Fibroblast of skin of scalp (primary cell): Measurements from ENCODE around the gene TMEM245.

Source experiments
- DNase-seq: peaks from one replicate; pipeline ENCODE4 v3.0.0-alpha.2; 2013

The TMEM245 gene

DNA sequence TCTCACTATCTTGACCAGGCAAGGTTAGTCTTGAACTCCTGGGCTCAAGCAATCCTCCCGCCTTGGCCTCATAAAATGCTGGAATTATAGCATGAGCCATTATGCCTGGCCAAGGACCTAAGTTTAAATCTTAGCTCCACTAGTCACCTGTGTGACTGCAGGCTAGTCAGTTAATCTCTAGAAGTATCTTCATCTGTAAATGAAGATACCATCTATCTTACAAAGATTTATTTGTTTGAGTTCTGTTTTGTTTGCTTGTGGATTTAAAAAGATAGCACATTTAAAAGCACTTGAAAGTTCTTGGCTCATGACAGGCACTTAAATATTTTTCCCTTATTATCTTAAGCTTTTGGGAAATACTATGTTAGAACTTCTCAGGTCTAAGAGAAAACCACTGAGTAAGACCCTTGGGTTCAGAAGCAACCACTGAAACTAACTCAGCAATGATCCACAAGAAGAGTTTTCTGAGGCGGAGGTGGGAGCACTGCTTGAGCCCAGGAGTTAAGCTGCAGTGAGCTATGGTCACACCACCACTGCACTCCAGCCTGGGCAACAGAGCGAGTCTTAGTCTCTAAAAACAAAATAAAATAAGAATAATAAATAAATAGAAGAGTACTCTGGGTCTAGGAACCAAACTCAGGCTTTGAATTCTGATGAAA lies 19.1 kb downstream of the TMEM245 start:
- DNase-seq = no peak

DNA sequence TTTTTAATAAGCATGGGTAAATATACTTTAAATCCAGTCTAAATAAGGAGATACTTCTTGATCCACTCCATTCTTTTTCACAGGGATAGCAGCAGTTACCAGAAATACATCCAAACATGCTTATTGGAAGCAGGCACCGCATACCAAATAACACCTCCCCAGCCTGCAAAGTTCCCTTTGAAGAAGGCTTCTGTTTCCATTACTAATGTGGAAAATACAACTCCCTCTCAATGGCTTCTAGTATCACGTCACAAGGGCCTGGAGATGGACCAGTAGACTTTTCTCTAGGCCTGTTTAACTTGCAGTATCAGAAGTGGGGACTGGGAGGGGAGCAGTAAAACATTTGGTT lies 20.8 kb downstream of the TMEM245 start:
- no peak for DNase-seq

GRCh38 chr9:109098171-109098959 lies 21.4 kb downstream of the TMEM245 start:
- peak; percentile 77 for DNase-seq

DNA sequence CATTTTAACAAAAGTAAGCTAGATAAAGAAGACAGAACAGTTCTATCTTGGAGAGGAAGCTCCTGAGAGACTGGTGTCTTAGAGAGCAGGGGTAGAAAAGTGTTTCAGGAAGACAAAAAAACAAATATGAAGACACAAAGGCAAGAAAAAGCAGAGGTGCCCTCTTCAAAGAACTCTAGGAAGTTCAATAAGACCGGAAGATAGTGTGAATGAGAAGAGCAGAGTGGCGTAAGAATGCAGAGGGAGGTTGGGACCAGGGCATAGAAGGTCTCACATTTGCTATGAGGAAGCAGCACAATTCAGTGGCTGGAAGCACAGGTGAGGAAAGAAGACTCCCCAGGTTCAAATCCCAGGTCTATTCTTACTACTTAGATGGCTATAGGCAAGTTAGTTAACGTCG lies 22.6 kb downstream of the TMEM245 start:
- no peak for DNase-seq

DNA sequence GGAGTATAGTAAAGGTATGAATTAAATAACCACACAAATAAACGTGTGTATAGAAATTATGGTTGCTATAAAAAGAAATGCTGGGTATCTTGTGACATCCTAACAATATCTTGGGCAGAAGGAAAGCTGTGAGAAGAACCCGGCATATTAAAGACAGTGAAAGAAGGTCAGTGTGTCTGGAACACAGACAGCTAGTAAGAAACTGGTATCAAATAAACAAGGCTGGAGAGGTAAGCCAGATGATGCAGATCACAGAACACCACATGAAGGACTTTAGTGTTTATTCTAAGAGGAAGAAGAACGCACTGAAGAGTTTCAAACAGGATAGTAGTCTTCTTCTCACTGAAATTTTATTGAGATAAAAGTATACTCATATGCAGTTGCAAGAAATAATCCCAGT lies 24.4 kb downstream of the TMEM245 start:
- no peak for DNase-seq

DNA sequence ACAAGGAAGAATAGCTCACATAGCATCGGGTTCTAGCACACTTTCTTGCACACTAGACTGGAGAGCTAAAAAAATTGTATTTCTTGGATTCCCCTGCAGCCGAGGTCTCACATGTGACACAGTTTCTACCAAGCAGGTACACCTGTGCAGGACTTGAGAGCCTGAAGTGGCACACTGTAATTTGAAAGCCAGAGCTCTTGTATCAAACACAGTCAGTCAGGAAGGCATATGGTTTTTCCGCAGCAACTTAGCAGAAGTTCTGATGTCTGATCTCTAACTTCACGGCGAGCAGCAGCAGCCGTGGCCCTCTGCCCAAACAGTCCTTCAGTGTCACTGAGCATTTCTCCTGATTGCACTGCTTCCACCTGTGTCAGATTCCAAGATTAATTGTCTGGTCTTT lies 25.5 kb downstream of the TMEM245 start:
- DNase-seq = no peak

DNA sequence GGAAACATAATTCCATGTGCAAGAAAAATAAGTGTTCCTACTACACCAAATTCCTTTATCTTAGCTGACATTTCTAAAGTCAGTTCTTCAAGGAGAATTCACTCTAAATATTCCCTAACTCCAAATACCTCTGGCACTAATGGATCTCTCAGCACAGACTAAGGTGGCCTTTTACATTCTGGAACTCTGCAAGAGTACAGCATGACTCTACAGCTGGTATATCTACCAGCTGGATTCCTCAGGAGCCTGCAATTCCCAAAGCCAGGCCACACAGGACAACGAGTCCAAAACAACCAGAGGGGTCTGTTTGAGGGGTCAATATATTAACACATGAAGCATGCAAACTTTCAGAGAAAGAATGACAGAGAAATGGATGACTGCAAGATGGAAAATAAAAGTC lies 27.2 kb downstream of the TMEM245 start:
- DNase-seq = no peak

DNA sequence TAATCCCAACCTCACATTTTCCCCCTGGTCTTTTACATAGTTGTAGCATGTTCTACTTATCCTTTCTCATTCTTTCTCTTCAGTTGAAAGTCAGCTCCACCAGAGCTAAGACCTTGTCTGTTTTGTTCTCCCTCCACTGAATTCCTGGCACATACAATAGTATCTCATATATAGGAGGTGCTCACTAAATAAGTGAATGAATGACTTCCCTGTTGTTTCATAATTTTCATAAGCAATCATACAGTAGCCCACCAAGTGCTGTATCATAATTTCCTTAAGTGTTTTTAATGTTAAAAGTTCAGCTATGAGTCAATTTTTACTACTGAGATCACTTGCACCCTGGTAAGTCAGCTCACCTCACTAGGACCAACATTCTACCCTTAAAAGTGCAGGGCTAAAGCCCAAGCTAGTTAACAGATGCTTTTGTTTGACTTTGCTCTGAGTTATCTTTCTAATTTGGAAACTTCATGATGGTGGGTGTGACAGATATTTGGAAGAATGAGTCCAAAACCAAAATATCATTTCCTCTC lies 27.6 kb downstream of the TMEM245 start:
- no peak for DNase-seq

DNA sequence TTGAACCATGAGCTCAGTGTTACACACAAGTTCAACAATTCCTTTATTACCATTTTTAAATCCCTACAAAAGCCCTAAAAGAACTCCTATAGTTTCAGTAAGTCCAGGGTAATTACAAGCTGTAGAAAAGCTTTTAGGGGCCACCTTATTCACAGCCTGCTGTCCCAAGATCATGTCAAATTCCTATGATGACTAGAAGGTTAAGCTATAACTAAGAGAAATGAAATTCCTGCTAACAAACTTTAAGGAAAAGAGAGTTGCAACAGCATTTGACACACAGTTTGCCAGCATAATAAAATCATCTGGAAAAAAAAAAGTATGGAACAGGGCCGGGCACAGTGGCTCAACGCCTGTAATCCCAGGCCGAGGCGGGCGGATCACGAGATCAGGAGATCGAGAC lies 31.5 kb downstream of the TMEM245 start:
- DNase-seq = peak; percentile 40

- no peak for DNase-seq
Measured at GRCh38 chr9:109087795-109088194, 32.0 kb downstream of the TMEM245 start.

GRCh38 chr9:109086221-109086620 lies 33.5 kb downstream of the TMEM245 start:
- DNase-seq = no peak

GRCh38 chr9:109085510-109085909 lies 34.2 kb downstream of the TMEM245 start:
- no peak for DNase-seq

- DNase-seq = no peak
Measured at GRCh38 chr9:109083813-109084405, 35.8 kb downstream of the TMEM245 start.

DNA sequence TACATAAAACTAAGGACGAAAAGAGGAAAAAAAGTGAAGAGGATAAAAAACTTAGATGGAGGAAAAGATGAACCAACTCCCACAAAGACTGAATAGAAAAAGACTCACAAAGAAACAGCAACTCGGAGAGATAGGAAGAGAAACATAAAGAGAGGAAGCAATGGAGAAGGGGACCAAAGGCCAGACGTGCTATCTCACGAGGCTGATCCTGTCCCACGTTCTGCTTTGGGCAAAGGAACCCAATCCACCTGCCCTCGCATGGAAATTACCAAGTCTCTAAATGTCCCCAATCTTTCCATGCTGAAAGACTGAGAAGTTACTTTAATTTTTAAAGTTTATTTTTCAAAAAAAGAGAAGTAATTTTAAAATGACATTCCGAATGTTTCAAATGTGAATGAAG lies 36.6 kb downstream of the TMEM245 start:
- DNase-seq = no peak

DNA sequence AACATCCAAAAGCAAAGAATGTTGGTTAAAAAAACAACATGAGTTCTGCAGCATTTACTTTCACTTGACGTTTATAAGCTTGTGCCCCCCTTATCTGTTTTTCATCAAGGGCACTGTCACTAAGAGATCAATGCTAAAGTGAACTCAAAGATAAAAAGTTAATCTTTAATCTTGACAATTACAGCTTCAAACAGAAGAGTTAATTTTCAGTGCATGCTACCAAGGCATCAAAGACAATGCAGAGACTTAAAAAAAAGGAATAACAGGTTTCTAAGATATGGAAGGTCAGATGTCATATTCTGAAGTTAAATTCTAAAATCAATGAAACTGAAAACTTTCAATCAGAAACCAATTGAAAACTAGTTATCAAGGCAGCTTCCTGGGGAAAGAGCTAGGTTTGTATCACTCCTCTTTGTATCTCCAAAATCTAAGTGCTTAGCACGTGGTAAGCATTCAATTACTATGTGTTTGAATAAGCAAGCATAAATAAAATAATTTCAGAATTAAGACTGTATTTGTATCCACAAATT lies 37.6 kb downstream of the TMEM245 start:
- DNase-seq = no peak

DNA sequence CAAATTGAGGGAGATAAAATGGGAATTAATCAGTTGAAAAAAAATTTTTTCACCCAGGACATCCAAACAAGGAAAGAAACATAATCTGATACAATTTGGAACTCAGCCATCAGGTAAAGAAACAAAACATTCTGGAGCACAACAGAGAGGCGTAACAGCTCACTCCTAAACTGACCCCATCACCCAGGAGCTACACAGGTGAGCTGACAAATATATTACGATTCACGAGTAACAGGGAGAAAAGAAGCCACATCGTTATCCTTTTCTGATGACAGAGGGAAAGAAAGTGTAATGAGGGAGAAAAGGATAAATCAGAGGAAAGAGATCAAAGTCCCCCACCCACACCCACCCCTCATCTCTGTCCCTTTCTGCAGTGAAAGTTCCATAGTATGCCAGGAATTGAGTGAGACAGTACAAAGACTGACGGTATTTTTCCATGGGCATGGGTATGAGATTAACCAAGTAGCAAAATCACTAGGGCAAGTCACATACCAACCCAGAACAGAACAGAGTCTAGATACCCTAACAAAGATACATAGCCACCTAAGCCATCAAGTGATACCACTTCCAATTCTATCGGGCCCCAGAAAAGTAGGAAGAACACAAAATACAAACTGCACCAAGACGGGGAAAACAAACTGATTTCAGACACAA lies 45.4 kb downstream of the TMEM245 start:
- no peak for DNase-seq

DNA sequence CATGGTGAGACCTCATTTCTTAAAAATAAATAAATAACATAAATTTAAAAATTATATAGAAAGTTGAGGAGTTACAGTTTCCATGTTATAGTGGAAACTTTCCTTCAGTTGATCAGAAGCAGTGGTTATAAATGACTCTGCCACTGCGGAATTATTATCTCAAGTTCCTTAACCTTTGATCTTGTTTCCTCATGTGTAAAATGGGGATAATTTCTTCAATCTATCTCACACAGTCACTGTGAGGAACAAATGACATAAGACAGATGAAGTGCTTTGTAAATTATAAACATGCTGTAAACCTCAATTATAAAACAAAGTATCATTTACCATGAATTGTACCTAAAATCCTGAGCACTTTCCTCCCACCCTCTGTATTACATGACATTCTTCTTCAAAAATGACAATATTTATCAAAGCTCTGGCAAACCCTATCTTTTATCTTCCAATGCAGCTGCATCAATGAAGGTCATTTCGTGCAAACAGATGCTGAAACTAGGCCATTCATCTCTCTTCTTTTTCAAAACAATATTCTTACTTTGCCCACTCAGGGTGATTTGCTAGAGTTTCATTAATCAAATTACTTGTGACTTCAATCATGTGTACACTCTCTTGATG lies 46.8 kb downstream of the TMEM245 start:
- DNase-seq = no peak

GRCh38 chr9:109072133-109072692 lies 47.5 kb downstream of the TMEM245 start:
- no peak for DNase-seq

DNA sequence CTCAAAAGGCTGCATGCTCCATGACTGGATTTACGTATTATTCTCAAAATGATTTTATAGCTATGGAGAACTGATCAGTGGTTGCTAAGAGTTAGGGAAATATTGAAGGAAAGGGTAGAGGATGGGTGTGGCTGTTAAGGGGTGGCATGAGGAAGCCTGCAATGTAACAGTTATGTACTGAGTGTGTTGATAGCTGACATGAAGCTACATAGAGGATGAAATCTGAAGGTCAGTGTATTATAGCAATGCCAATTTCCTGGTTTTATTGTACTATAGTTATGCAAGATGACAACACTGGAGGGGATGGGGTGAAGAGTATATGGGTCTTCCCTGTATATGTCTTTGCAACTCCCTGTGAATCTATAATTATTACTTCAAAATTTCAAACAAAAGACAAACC lies 51.0 kb downstream of the TMEM245 start:
- no peak for DNase-seq

GRCh38 chr9:109064963-109065702 lies 54.6 kb downstream of the TMEM245 start:
- DNase-seq = no peak

GRCh38 chr9:109063760-109064159 lies 56.0 kb downstream of the TMEM245 start:
- DNase-seq = no peak
